IMR-90 (cell line): ENCODE results near the gene PGF. TPM values are rescaled to one million over a fixed set of nuclear protein-coding genes. Genes with fewer than 3 reads are reported as not detected.

Source experiments
- ATAC-seq: fragments of 200-7000 bp; cut with Tn5 transposase; 2 replicates; pipeline ENCODE4 v1.9.1; 2020; ENCODE audit warnings: low read depth, mild to moderate bottlenecking, moderate library complexity
- BruUV-seq: library from RNA; stranded (reverse); fragments of 400-500 nt; replicated peaks from 2 replicates; lab custom pipeline; 2021; lab: Mats Ljungman, UMichigan
- CTCF ChIA-PET: fragments of 300-600 bp; formaldehyde crosslinking; extraction: SDS; loops from one replicate; lab custom pipeline; 2021; ENCODE audit warnings: antibody characterized with exemption; lab: Yijun Ruan, JAX
- POLR2A ChIA-PET: fragments of 300-600 bp; sonication (Branson Sonifier 250); formaldehyde crosslinking; loops from one replicate; lab custom pipeline; 2022; ENCODE audit warnings: antibody characterized with exemption; ENCODE audit not compliant: unreplicated experiment; lab: Charles Lee
- DNase-seq: peaks from one replicate; pipeline ENCODE4 v3.0.0; 2013
- H2AFZ ChIP-seq: replicated peaks from 2 replicates; pipeline ENCODE3; 2013; ENCODE audit warnings: low read length, mild to moderate bottlenecking; ENCODE audit not compliant: poor library complexity
- H2AK5ac ChIP-seq: 2 replicates; pipeline ENCODE4 v1.6.1; 2013; ENCODE audit warnings: low read depth, low read length, inconsistent platforms
- H2AK9ac ChIP-seq: replicated peaks from 2 replicates; pipeline ENCODE3; 2013; ENCODE audit warnings: mild to moderate bottlenecking, low read depth, low read length, moderate library complexity; ENCODE audit not compliant: poor library complexity
- H2BK120ac ChIP-seq: 2 replicates; pipeline ENCODE4 v1.6.1; 2013; ENCODE audit warnings: low read depth, low read length, inconsistent platforms
- H2BK15ac ChIP-seq: 3 replicates; pipeline ENCODE4 v1.6.1; 2013; ENCODE audit warnings: low read depth, low read length, inconsistent platforms
- H2BK20ac ChIP-seq: 2 replicates; pipeline ENCODE4 v1.6.1; 2013; ENCODE audit warnings: low read depth, mild to moderate bottlenecking, inconsistent platforms, low read length, moderate library complexity
- H2BK5ac ChIP-seq: 2 replicates; pipeline ENCODE4 v1.6.1; 2013; ENCODE audit warnings: mild to moderate bottlenecking, low read depth, low read length, inconsistent platforms; ENCODE audit not compliant: poor library complexity, severe bottlenecking
- H3K14ac ChIP-seq: replicated peaks from 2 replicates; pipeline ENCODE4 v1.6.1; 2013; ENCODE audit warnings: low read depth, low read length, inconsistent platforms
- H3K18ac ChIP-seq: 2 replicates; pipeline ENCODE4 v1.6.1; 2013; ENCODE audit warnings: low read depth, low read length, control low read depth
- H3K23ac ChIP-seq: 2 replicates; pipeline ENCODE4 v1.6.1; 2013; ENCODE audit warnings: low read depth, low read length, inconsistent platforms
- H3K27ac ChIP-seq: 2 replicates; pipeline ENCODE4 v1.5.1; 2013; ENCODE audit warnings: mild to moderate bottlenecking, control low read depth, low read length; ENCODE audit not compliant: insufficient read depth
- H3K27me3 ChIP-seq: 2 replicates; pipeline ENCODE4 v1.6.1; 2013; ENCODE audit warnings: low read length; ENCODE audit not compliant: control insufficient read depth, insufficient read depth
- H3K36me3 ChIP-seq: 2 replicates; pipeline ENCODE4 v1.6.1; 2013; ENCODE audit warnings: low read length, mixed read lengths; ENCODE audit not compliant: control insufficient read depth, insufficient read depth
- H3K4ac ChIP-seq: 2 replicates; pipeline ENCODE4 v1.6.1; 2013; ENCODE audit warnings: low read depth, low read length, inconsistent platforms
- H3K4me1 ChIP-seq: 2 replicates; pipeline ENCODE4 v1.6.1; 2013; ENCODE audit warnings: low read length, mixed read lengths; ENCODE audit not compliant: control insufficient read depth, insufficient read depth
- H3K4me2 ChIP-seq: 2 replicates; pipeline ENCODE4 v1.6.1; 2013; ENCODE audit warnings: low read depth, mild to moderate bottlenecking, control low read depth, low read length, moderate library complexity
- H3K4me3 ChIP-seq: 2 replicates; pipeline ENCODE4 v1.5.1; 2013; ENCODE audit warnings: low read depth, mild to moderate bottlenecking, control low read depth, low read length, moderate library complexity; ENCODE audit not compliant: insufficient read depth
- H3K56ac ChIP-seq: 2 replicates; pipeline ENCODE4 v1.6.1; 2013; ENCODE audit warnings: low read length, inconsistent platforms; ENCODE audit not compliant: insufficient read depth; ENCODE audit errors: extremely low read depth
- H3K79me1 ChIP-seq, 2 experiments: 2 replicates each; pipeline ENCODE4 v1.6.1; 2013; ENCODE audit warnings: low read length in 2 of 2, inconsistent platforms in 1 of 2, low read depth in 1 of 2
- H3K9ac ChIP-seq: 2 replicates; pipeline ENCODE4 v1.6.1; 2013; ENCODE audit warnings: low read depth, low read length, control low read depth
- H3K9me1 ChIP-seq: 2 replicates; pipeline ENCODE4 v1.6.1; 2013; ENCODE audit warnings: low read length, inconsistent platforms; ENCODE audit not compliant: insufficient read depth
- H3K9me3 ChIP-seq: 2 replicates; pipeline ENCODE4 v1.6.1; 2013; ENCODE audit warnings: low read length; ENCODE audit not compliant: control insufficient read depth, insufficient read depth
- H4K20me1 ChIP-seq: 2 replicates; pipeline ENCODE4 v1.6.1; 2013; ENCODE audit warnings: low read length, inconsistent platforms; ENCODE audit not compliant: insufficient read depth
- H4K5ac ChIP-seq: 2 replicates; pipeline ENCODE4 v1.6.1; 2013; ENCODE audit warnings: mild to moderate bottlenecking, low read depth, low read length, control low read depth
- H4K8ac ChIP-seq, 2 experiments: 2 replicates each; pipeline ENCODE4 v1.6.1; 2013; ENCODE audit warnings: low read depth in 2 of 2, low read length in 2 of 2, control low read depth in 1 of 2, inconsistent platforms in 1 of 2
- H4K91ac ChIP-seq: 2 replicates; pipeline ENCODE4 v1.6.1; 2013; ENCODE audit warnings: low read depth, low read length, inconsistent platforms; ENCODE audit not compliant: insufficient read depth
- CEBPB ChIP-seq: IDR thresholded peaks from 2 replicates; pipeline ENCODE4 v1.6.1; 2012; ENCODE audit warnings: low read depth, low read length, improper control_type of control experiment
- CTCF ChIP-seq: conservative IDR thresholded peaks from 2 replicates; pipeline ENCODE4 v1.5.1; 2012; ENCODE audit warnings: mild to moderate bottlenecking, low read depth, low read length, improper control_type of control experiment
- RAD21 ChIP-seq: IDR thresholded peaks from 2 replicates; pipeline ENCODE4 v1.6.1; 2012; ENCODE audit warnings: low read length, improper control_type of control experiment
- RCOR1 ChIP-seq: IDR thresholded peaks from 2 replicates; pipeline ENCODE4 v1.6.1; 2012; ENCODE audit warnings: mild to moderate bottlenecking, low read length, improper control_type of control experiment; ENCODE audit not compliant: insufficient replicate concordance
- SMC3 ChIP-seq: fragments of 150-350 bp; IDR thresholded peaks from 2 replicates; pipeline ENCODE4 v1.6.1; 2016; ENCODE audit warnings: low read depth, mild to moderate bottlenecking, antibody characterized with exemption, low read length, moderate library complexity
- WGBS, 2 experiments: methylation state at CpG; one replicate each; pipeline versions ENCODE4 v1.1.5 to v1.1.7; 2013; ENCODE audit warnings: missing lambda C conversion rate in 2 of 2; ENCODE audit not compliant: insufficient read length in 1 of 2; ENCODE audit errors: extremely low coverage in 2 of 2; 5-methylcytosine and 5-hydroxymethylcytosine counted together
- dilution Hi-C: fragments of 300-500 bp; cut with HindIII; formaldehyde crosslinking; loops from one replicate; pipeline ENCODE4 v1.14.3; 2018; ENCODE audit warnings: low sequenced_read_pairs; ENCODE audit not compliant: unreplicated experiment
- in situ Hi-C: fragments of 300-500 bp; cut with MboI; formaldehyde crosslinking; loops from 3 replicates; pipeline ENCODE4 v1.14.3; 2019; ENCODE audit warnings: low sequenced_read_pairs, inconsistent platforms, mixed read lengths
- intact Hi-C: fragments of 100-400 bp; cut with micrococcal nuclease; formaldehyde crosslinking; loops from 2 replicates; pipeline ENCODE4 v1.10.0; 2022
- polyA plus RNA-seq, 3 experiments: library from polyadenylated mRNA; depleted of rRNA; stranded (reverse); fragments of >200 nt; gene quantifications; 2 replicates each; pipeline ENCODE4 v1.2.3, GENCODE V29; 2012; ENCODE audit warnings: low replicate concordance in 1 of 3
- total RNA-seq: library from RNA; depleted of rRNA; stranded (reverse); fragments of >200 nt; gene quantifications from 2 replicates; pipeline ENCODE4 v1.2.3, GENCODE V29; 2012
- TF ChIP-seq, protein P1 (sequence below): fragments of 150-350 bp; IDR thresholded peaks from 2 replicates; pipeline ENCODE4 v1.6.1; 2017; ENCODE audit warnings: mild to moderate bottlenecking, antibody characterized with exemption, low read length, low read depth

Gene PGF
- total and polyA plus RNA-seq, 2 of the 4 experiments (the other 2 are of a cell fraction) = 0.36 to 0.39 TPM

DNA sequence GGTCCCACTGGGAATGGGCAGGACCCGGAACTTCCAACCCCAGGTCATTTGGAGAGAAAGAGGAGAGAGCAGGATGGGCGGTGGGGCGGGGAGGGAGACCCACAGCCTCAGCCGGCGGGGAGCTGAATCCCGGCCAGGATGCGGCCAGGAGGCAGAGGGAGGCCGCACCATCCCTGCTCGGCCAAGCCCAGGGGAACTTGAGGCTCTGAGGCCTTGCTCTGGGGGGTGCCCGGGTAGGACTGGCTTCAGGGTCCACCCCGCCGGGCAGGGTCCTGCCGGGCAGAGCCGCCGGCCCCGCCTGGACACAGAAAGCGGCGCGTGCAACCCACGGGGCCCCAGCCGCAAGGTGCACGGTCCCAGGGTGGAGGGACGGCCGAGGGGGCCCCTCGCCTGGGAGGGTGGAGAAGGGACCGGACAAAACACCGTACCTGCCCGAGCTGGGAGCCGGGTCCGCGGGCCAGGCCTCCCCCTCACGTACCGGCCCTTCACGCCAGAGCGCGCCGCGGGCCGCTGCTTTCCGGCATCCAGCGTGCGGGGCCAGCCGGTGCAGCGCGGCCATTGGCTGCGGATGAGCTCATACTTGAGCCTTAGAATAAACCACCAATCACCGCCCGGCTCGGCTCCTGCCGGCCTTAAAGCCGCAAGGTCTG is 32.5 kb downstream of the PGF start, which contains the start of gene RPS6KL1:
TSS of gene RPS6KL1 (minus strand) at position 509 of the 650 bp plus-strand sequence. CDS start 1,719 bp downstream, outside the sequence.
- H3K27me3 ChIP-seq = peaks cover 4% of the 10 kb centered on the region
- whole genome bisulfite sequencing, 2 experiments = 24% methylated on average over 5 of the region's 51 CpGs; no CpG with 5 or more reads in 1 of the 2 experiments
- POLR2A ChIA-PET = interaction anchor here (0.6 to 0.7 kb wide), 2 partner anchors 12 to 55 kb away, joined by 4 to 9 read pairs; no protein-coding TSS in a partner anchor
- ATAC-seq = peak; percentile 97
- no peaks in the 10 kb centered on the region for H3K36me3 ChIP-seq
- no peak within 1 kb of the TSS for H4K5ac ChIP-seq
- no peaks in the 10 kb centered on the region for H3K79me1 ChIP-seq
- H2BK15ac ChIP-seq = no peak within 1 kb of the TSS
- H3K23ac ChIP-seq = 0 out of 2 replicates have a peak within 1 kb of the TSS, but pooled peaks have one; percentile 46
- no TSS peak for BruUV-seq
- H3K4me3 ChIP-seq = peak within 1 kb of the TSS; percentile 47
- H3K27ac ChIP-seq = no peak within 1 kb of the TSS
- in situ Hi-C loops (no loop called here), dilution Hi-C loops (no loop called here), intact Hi-C loops (no loop called here)
- CTCF ChIA-PET = interaction anchor here (1.4 to 1.5 kb wide), 2 partner anchors 17 to 165 kb away, joined by 3 to 7 read pairs; no protein-coding TSS in a partner anchor
- no peaks in the 10 kb centered on the region for H4K20me1 ChIP-seq
- 0 out of 2 replicates have a peak, but pooled peaks cover 2% of the 10 kb centered on the region for H3K9me1 ChIP-seq
- peak; percentile 68 for DNase-seq
- peaks cover 3% of the 10 kb centered on the region; the same call in 1 of the 2 replicates for H3K4me1 ChIP-seq
- no peak within 1 kb of the TSS for H3K4ac ChIP-seq
- no peak within 1 kb of the TSS for H2BK20ac ChIP-seq
- peak within 1 kb of the TSS; percentile 70 for H2AK9ac ChIP-seq
- H4K8ac ChIP-seq = no peak within 1 kb of the TSS
- H4K91ac ChIP-seq = no peak within 1 kb of the TSS
- no peak within 1 kb of the TSS for H3K18ac ChIP-seq
- no peak within 1 kb of the TSS for H2BK5ac ChIP-seq
- no peaks in the 10 kb centered on the region for H3K9me3 ChIP-seq
- H3K4me2 ChIP-seq = peak within 1 kb of the TSS; percentile 76
- TF ChIP-seq, protein P1, sequence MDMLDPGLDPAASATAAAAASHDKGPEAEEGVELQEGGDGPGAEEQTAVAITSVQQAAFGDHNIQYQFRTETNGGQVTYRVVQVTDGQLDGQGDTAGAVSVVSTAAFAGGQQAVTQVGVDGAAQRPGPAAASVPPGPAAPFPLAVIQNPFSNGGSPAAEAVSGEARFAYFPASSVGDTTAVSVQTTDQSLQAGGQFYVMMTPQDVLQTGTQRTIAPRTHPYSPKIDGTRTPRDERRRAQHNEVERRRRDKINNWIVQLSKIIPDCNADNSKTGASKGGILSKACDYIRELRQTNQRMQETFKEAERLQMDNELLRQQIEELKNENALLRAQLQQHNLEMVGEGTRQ = no peak
- TF ChIP-seq CEBPB (no peak), RCOR1 (peak; percentile 92), SMC3 (no peak), RAD21 (no peak), CTCF (no peak)
- no peak within 1 kb of the TSS for H3K14ac ChIP-seq
- no peak within 1 kb of the TSS for H3K9ac ChIP-seq
- peak within 1 kb of the TSS; percentile 88 for H2AFZ ChIP-seq
- H2AK5ac ChIP-seq = no peak within 1 kb of the TSS
- no peak within 1 kb of the TSS for H3K56ac ChIP-seq
- no peak within 1 kb of the TSS for H2BK120ac ChIP-seq
